Gastrocnemius medialis (tissue), 4 donors: ENCODE measurements around the gene AFAP1.

Experiments used
- CTCF ChIP-seq, 5 experiments: fragments of 450-650 bp in 3 of 5; fragments of 200-600 bp in 2 of 5; sonication (generic) in 2 of 5; IDR thresholded peaks in 4 of 5; conservative IDR thresholded peaks in 1 of 5; 1 replicate in 4 of 5; 2 replicates in 1 of 5; pipeline ENCODE4 v1.5.1; 2016 to 2019; ENCODE audit warnings: antibody characterized with exemption in 5 of 5, mild to moderate bottlenecking in 3 of 5, moderate library complexity in 3 of 5
- POLR2A ChIP-seq, 2 donors: fragments of 450-650 bp; IDR thresholded peaks; one replicate each; pipeline ENCODE4 v1.6.1; 2017; ENCODE audit warnings: antibody characterized with exemption in 2 of 2, mild to moderate bottlenecking in 2 of 2, moderate library complexity in 2 of 2

- no peak for TF ChIP-seq CTCF (IDR thresholded peaks at IDR 0.05 in 4 of 5, conservative IDR thresholded peaks at IDR 0.05 in 1 of 5)
- TF ChIP-seq POLR2A (IDR thresholded peaks at IDR 0.05) = no peak
These were observed 117.5 kb downstream of the AFAP1 start for GRCh38 chr4:7822137-7822505.
